K562 (cell line): ENCODE data around the gene SMIM22. TPM values are rescaled to one million over a fixed set of nuclear protein-coding genes. Genes with fewer than 3 reads are reported as not detected.

Experiments
- ATAC-seq: fragments of 200-7000 bp; cut with Tn5 transposase; 3 replicates; pipeline ENCODE4 v1.9.1; 2020; ENCODE audit warnings: moderate library complexity
- BruUV-seq: library from RNA; stranded (reverse); fragments of 400-500 nt; replicated peaks from 2 replicates; lab custom pipeline; 2021; lab: Mats Ljungman, UMichigan
- CTCF ChIA-PET: fragments of 300-600 bp; formaldehyde crosslinking; extraction: SDS; loops from one replicate; lab custom pipeline; 2021; ENCODE audit warnings: low intra/inter-chr PET ratio; lab: Yijun Ruan, JAX
- POLR2A ChIA-PET: fragments of 300-600, 350-650 bp; sonication (Branson Sonifier 250); formaldehyde crosslinking; extraction: SDS; loops from one replicate; lab custom pipeline; 2021; ENCODE audit warnings: antibody characterized with exemption, inconsistent platforms; lab: Yijun Ruan, JAX
- DNase-seq, 4 experiments: peaks; one replicate each; pipeline versions ENCODE4 v3.0.0 to v3.0.0-alpha.2; 2011 to 2018; ENCODE audit warnings: low spot score in 3 of 4, mixed read lengths in 3 of 4; ENCODE audit errors: extremely low read depth in 1 of 4
- FAIRE-seq: peaks from 2 replicates; lab custom pipeline; 2011; peaks lifted over from hg19 to GRCh38; lab: Jason Lieb, UNC
- H2AFZ ChIP-seq: 2 replicates; pipeline ENCODE4 v1.6.0; 2011; ENCODE audit warnings: low read depth, low read length, control low read depth, inconsistent platforms
- H3K27ac ChIP-seq: fragments of 200-600 bp; 3 replicates; pipeline ENCODE4 v1.8.0; 2011; ENCODE audit warnings: low read depth, mild to moderate bottlenecking, control low read depth, inconsistent platforms, low read length, moderate library complexity, mixed read lengths; ENCODE audit errors: extremely low read depth
- H3K27me3 ChIP-seq, 2 experiments: fragments of 300-600 bp in 1 of 2; 2 replicates in 1 of 2; 3 replicates in 1 of 2; pipeline versions ENCODE4 v1.6.0 to v1.8.0; 2011; ENCODE audit warnings: inconsistent platforms in 2 of 2, low read length in 2 of 2, mild to moderate bottlenecking in 1 of 2, mixed read lengths in 1 of 2, moderate library complexity in 1 of 2; ENCODE audit not compliant: control insufficient read depth in 2 of 2, insufficient read depth in 2 of 2
- H3K36me3 ChIP-seq: fragments of 300-600 bp; 3 replicates; pipeline ENCODE4 v1.8.0; 2011; ENCODE audit warnings: mild to moderate bottlenecking, low read length, inconsistent platforms; ENCODE audit not compliant: control insufficient read depth, insufficient read depth
- H3K4me1 ChIP-seq, 2 experiments: fragments of 200-600 bp in 1 of 2; replicated peaks in 1 of 2; 2 replicates in 1 of 2; 3 replicates in 1 of 2; pipeline versions ENCODE4 v1.5.1 to v1.8.0; 2011; ENCODE audit warnings: inconsistent platforms in 2 of 2, low read length in 2 of 2, mild to moderate bottlenecking in 1 of 2, mixed read lengths in 1 of 2, moderate library complexity in 1 of 2; ENCODE audit not compliant: control insufficient read depth in 2 of 2, insufficient read depth in 2 of 2
- H3K4me2 ChIP-seq: 2 replicates; pipeline ENCODE4 v1.6.1; 2011; ENCODE audit warnings: low read length, control low read depth, inconsistent platforms, mixed read lengths; ENCODE audit not compliant: insufficient read depth
- H3K4me3 ChIP-seq: fragments of 200-600 bp; sonication (generic), shearing (Covaris generic); 2 replicates; pipeline ENCODE4 v1.5.1; 2016; ENCODE audit warnings: control low read depth, inconsistent platforms
- H3K79me2 ChIP-seq: fragments of 200-600 bp; 3 replicates; pipeline ENCODE4 v1.8.0; 2011; ENCODE audit warnings: low read length, inconsistent platforms; ENCODE audit not compliant: control insufficient read depth, insufficient read depth
- H3K9ac ChIP-seq, 2 experiments: 2 replicates each; pipeline versions ENCODE4 v1.6.0 to v1.6.1; 2011; ENCODE audit warnings: low read depth in 2 of 2, low read length in 2 of 2, control low read depth in 1 of 2, inconsistent platforms in 1 of 2, mild to moderate bottlenecking in 1 of 2, mixed read lengths in 1 of 2; ENCODE audit not compliant: insufficient read depth in 1 of 2
- H3K9me1 ChIP-seq: one replicate; pipeline ENCODE4 v1.6.0; 2011; ENCODE audit warnings: inconsistent platforms, mild to moderate bottlenecking, low read length, moderate library complexity; ENCODE audit not compliant: control insufficient read depth, insufficient read depth
- H3K9me3 ChIP-seq: replicated peaks from 2 replicates; pipeline ENCODE4 v1.5.1; 2011; ENCODE audit warnings: low read depth, low read length, inconsistent platforms; ENCODE audit not compliant: control insufficient read depth, insufficient read depth
- H4K20me1 ChIP-seq: replicated peaks from 2 replicates; pipeline ENCODE4 v1.6.1; 2011; ENCODE audit warnings: low read length, inconsistent platforms, mixed read lengths; ENCODE audit not compliant: control insufficient read depth, insufficient read depth
- GTF2E2 ChIP-seq: fragments of 200-800 bp; sonication (Bioruptor generic); IDR thresholded peaks from 2 replicates; pipeline ENCODE4 v1.6.1; 2016; ENCODE audit warnings: missing genetic modification characterization, missing compliant biosample characterization
- NFATC3 ChIP-seq: fragments of 450-650 bp; IDR thresholded peaks from 2 replicates; pipeline ENCODE4 v1.6.1; 2017; ENCODE audit warnings: mild to moderate bottlenecking
- WGBS: fragments of 100-300 bp; shearing (Covaris generic); methylation state at CpG from one replicate; pipeline ENCODE4 v1.1.6; 2016; ENCODE audit warnings: low coverage, mixed read lengths; ENCODE audit not compliant: insufficient coverage; ENCODE audit errors: missing lambda C conversion rate; 5-methylcytosine and 5-hydroxymethylcytosine counted together
- in situ Hi-C: fragments of 300-500 bp; cut with MboI; formaldehyde crosslinking; loops from 4 replicates; pipeline ENCODE4 v1.15.0; 2018; ENCODE audit warnings: inconsistent platforms, mixed read lengths
- intact Hi-C: fragments of 100-400 bp; cut with micrococcal nuclease; formaldehyde crosslinking; loops from 2 replicates; pipeline ENCODE4 v1.14.2; 2022
- polyA plus RNA-seq, 8 experiments: library from polyadenylated mRNA; depleted of rRNA in 4 of 8; stranded (reverse) in 5 of 8; unstranded in 3 of 8; fragments of >200 nt; fragmentation: Nextera tagmentation in 2 of 8; fragmentation: Illumina TruSeq in 1 of 8; extraction: Ambion mirVana in 2 of 8; extraction: Trizol in 1 of 8; gene quantifications; 2 replicates each; pipeline versions ENCODE4 v1.2.1 to v1.2.3, GENCODE V29; 2011 to 2014; ENCODE audit warnings: inconsistent platforms in 1 of 8, missing spikeins in 1 of 8
- total RNA-seq, 7 experiments: library from RNA; depleted of rRNA in 6 of 7; stranded (reverse); fragments of >200 nt in 6 of 7; fragmentation: Illumina TruSeq in 2 of 7; extraction: Trizol in 2 of 7; gene quantifications; 2 replicates each; pipeline versions ENCODE4 v1.2.1 to v1.2.3, GENCODE V29; 2011 to 2021; ENCODE audit warnings: low replicate concordance in 1 of 7
- TF ChIP-seq, protein P1 (sequence below): sonication (generic); formaldehyde crosslinking; IDR thresholded peaks from 2 replicates; pipeline ENCODE4 v1.8.0; 2022; ENCODE audit warnings: mild to moderate bottlenecking, missing genetic modification reagents

SMIM22 gene
- total and polyA plus RNA-seq, 9 of the 15 experiments (the other 6 are each of a cell fraction or from before 2014, with no cell fraction given), result not detected

DNA sequence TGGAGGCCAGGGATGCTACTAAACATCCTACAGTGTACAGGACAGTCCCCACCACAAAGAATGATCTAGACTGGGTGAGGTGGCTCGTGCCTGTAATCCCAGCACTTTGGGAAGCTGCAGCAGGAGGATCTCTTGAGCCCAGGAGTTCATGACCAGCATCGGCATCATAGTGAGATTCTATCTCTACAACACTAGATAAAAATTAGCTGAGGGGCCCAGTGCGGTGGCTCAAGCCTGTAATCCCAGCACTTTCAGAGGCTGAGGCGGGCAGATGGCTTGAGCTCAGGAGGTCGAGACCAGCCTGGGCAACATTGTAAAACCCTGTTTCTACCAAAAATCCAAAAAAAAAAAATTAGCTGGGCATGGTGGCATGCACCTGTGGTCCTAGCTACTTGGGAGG lies 22.8 kb upstream of the SMIM22 start (continued):
- TF ChIP-seq, protein P1, sequence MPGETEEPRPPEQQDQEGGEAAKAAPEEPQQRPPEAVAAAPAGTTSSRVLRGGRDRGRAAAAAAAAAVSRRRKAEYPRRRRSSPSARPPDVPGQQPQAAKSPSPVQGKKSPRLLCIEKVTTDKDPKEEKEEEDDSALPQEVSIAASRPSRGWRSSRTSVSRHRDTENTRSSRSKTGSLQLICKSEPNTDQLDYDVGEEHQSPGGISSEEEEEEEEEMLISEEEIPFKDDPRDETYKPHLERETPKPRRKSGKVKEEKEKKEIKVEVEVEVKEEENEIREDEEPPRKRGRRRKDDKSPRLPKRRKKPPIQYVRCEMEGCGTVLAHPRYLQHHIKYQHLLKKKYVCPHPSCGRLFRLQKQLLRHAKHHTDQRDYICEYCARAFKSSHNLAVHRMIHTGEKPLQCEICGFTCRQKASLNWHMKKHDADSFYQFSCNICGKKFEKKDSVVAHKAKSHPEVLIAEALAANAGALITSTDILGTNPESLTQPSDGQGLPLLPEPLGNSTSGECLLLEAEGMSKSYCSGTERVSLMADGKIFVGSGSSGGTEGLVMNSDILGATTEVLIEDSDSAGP, result no peak

- peak; percentile 55 for FAIRE-seq
- Histone ChIP-seq H3K9ac (peak overlapping the region in 1 of 2 experiments; percentile 87; a peak in 1 of 4 replicates), H3K79me2 (no peaks in the 10 kb centered on the region), H3K4me2 (no peak overlapping the region), H3K27ac (no peak overlapping the region), H3K4me3 (no peak overlapping the region), H3K27me3 (no peaks in the 10 kb centered on the region), H4K20me1 (no peaks in the 10 kb centered on the region), H3K9me1 (no peaks in the 10 kb centered on the region), H3K9me3 (no peaks in the 10 kb centered on the region), H3K4me1 (peaks cover 3 to 10% of the 10 kb centered on the region in 2 experiments; a peak in 3 of 5 replicates), H2AFZ (peak overlapping the region; percentile 34; the same call in 1 of the 2 replicates), H3K36me3 (no peaks in the 10 kb centered on the region)
- POLR2A ChIA-PET, result no interaction called here
- BruUV-seq, result no TSS peak
- no peak for DNase-seq
- intact Hi-C loops (no loop called here), in situ Hi-C loops (no loop called here)
- no peak; the same call in 2 of the 3 replicates for ATAC-seq
- TF ChIP-seq NFATC3 (no peak), GTF2E2 (tag) (no peak)
- 70% methylated on average over 8 of the region's 13 CpGs for WGBS
- CTCF ChIA-PET, result no interaction called here
These were observed 20.2 kb upstream of the SMIM22 start for GRCh38 chr16:4775005-4775404.
